ENCODE results near the gene ACSM4. TPM values are rescaled to one million over a fixed set of nuclear protein-coding genes. Genes with fewer than 3 reads are reported as not detected.

Gene ACSM4
- total and polyA plus RNA-seq, 2 experiments from 2014 or later = not detected

- Histone ChIP-seq H3K27ac (no peak overlapping the region), H3K79me2 (no peaks in the 10 kb centered on the region), H3K9me2 (replicated peaks; ENCODE audit: insufficient read depth) (no peaks in the 10 kb centered on the region), H3K27me3 (no peaks in the 10 kb centered on the region), H2AFZ (no peak overlapping the region), H4K20me1 (ENCODE audit: insufficient read depth, poor library complexity, severe bottlenecking) (no peaks in the 10 kb centered on the region), H3K4me2 (no peak overlapping the region), H3K9me3 (ENCODE audit: low read depth) (no peaks in the 10 kb centered on the region), H3K4me3 (no peak overlapping the region), H3K4me1 (ENCODE audit: insufficient read depth) (no peaks in the 10 kb centered on the region), H3K36me3 (replicated peaks; ENCODE audit: insufficient read depth, low read depth) (no peaks in the 10 kb centered on the region)
- TF ChIP-seq EZH2phosphoT487 (IDR thresholded peaks at IDR 0.05; ENCODE audit: low read depth, severe bottlenecking, unreplicated experiment) = no peak
- TF ChIP-seq EZH2 (IDR thresholded peaks at IDR 0.05; ENCODE audit: borderline replicate concordance) = no peak
- no peak for TF ChIP-seq CTCF (IDR thresholded peaks at IDR 0.05; ENCODE audit: poor library complexity)
- no peak for DNase-seq (ENCODE audit: low spot score)
- WGBS (ENCODE audit: low lambda C conversion rate, missing lambda C conversion rate) = 78% methylated on average over 1 of the region's 1 CpG
These were observed 8.3 kb upstream of the ACSM4 start for GRCh38 chr12:7295529-7295928.

- Histone ChIP-seq H3K4me1 (ENCODE audit: insufficient read depth) (no peaks in the 10 kb centered on the region), H3K27ac (no peak overlapping the region), H2AFZ (no peak overlapping the region), H3K4me2 (no peak overlapping the region), H3K4me3 (no peak overlapping the region), H3K9me2 (replicated peaks; ENCODE audit: insufficient read depth) (no peaks in the 10 kb centered on the region), H3K27me3 (no peaks in the 10 kb centered on the region), H3K36me3 (replicated peaks; ENCODE audit: insufficient read depth, low read depth) (no peaks in the 10 kb centered on the region), H3K9me3 (ENCODE audit: low read depth) (no peaks in the 10 kb centered on the region), H3K79me2 (no peaks in the 10 kb centered on the region), H4K20me1 (ENCODE audit: insufficient read depth, poor library complexity, severe bottlenecking) (no peaks in the 10 kb centered on the region)
- WGBS (ENCODE audit: low lambda C conversion rate, missing lambda C conversion rate) = 93% methylated on average over 2 of the region's 2 CpGs
- no peak for DNase-seq (ENCODE audit: low spot score)
- no peak for TF ChIP-seq EZH2phosphoT487 (IDR thresholded peaks at IDR 0.05; ENCODE audit: low read depth, severe bottlenecking, unreplicated experiment)
- TF ChIP-seq EZH2 (IDR thresholded peaks at IDR 0.05; ENCODE audit: borderline replicate concordance) = no peak
- TF ChIP-seq CTCF (IDR thresholded peaks at IDR 0.05; ENCODE audit: poor library complexity) = no peak
These were observed 6.0 kb upstream of the ACSM4 start for GRCh38 chr12:7297865-7298264.

GRCh38 chr12:7302266-7302986, 1.4 kb upstream of the ACSM4 start:
- no peaks in the 10 kb centered on the region for H3K9me3 ChIP-seq (ENCODE audit: low read depth)
- no peaks in the 10 kb centered on the region for H3K27me3 ChIP-seq
- DNase-seq (ENCODE audit: low spot score) = no peak
- H3K4me2 ChIP-seq = no peak overlapping the region
- no peak overlapping the region for H2AFZ ChIP-seq
- no peaks in the 10 kb centered on the region for H3K9me2 ChIP-seq (replicated peaks; ENCODE audit: insufficient read depth)
- H3K36me3 ChIP-seq (replicated peaks; ENCODE audit: insufficient read depth, low read depth) = no peaks in the 10 kb centered on the region
- 79% methylated on average over 5 of the region's 5 CpGs for WGBS (ENCODE audit: low lambda C conversion rate, missing lambda C conversion rate)
- no peak for TF ChIP-seq EZH2 (IDR thresholded peaks at IDR 0.05; ENCODE audit: borderline replicate concordance)
- H3K79me2 ChIP-seq = no peaks in the 10 kb centered on the region
- H3K4me3 ChIP-seq = no peak overlapping the region
- no peaks in the 10 kb centered on the region for H4K20me1 ChIP-seq (ENCODE audit: insufficient read depth, poor library complexity, severe bottlenecking)
- H3K4me1 ChIP-seq (ENCODE audit: insufficient read depth) = no peaks in the 10 kb centered on the region
- no peak overlapping the region for H3K27ac ChIP-seq

- Histone ChIP-seq H3K27me3 (no peaks in the 10 kb centered on the region), H2AFZ (no peak overlapping the region), H3K79me2 (no peaks in the 10 kb centered on the region), H3K4me1 (ENCODE audit: insufficient read depth) (no peaks in the 10 kb centered on the region), H3K27ac (no peak overlapping the region), H3K4me3 (no peak overlapping the region), H4K20me1 (ENCODE audit: insufficient read depth, poor library complexity, severe bottlenecking) (no peaks in the 10 kb centered on the region), H3K9me2 (replicated peaks; ENCODE audit: insufficient read depth) (no peaks in the 10 kb centered on the region), H3K4me2 (no peak overlapping the region), H3K36me3 (replicated peaks; ENCODE audit: insufficient read depth, low read depth) (no peaks in the 10 kb centered on the region), H3K9me3 (ENCODE audit: low read depth) (no peaks in the 10 kb centered on the region)
- 91% methylated on average over 2 of the region's 2 CpGs for WGBS (ENCODE audit: low lambda C conversion rate, missing lambda C conversion rate)
- DNase-seq (ENCODE audit: low spot score) = no peak
- TF ChIP-seq CTCF (IDR thresholded peaks at IDR 0.05; ENCODE audit: poor library complexity) = no peak
- TF ChIP-seq EZH2phosphoT487 (IDR thresholded peaks at IDR 0.05; ENCODE audit: low read depth, severe bottlenecking, unreplicated experiment) = no peak
- TF ChIP-seq EZH2 (IDR thresholded peaks at IDR 0.05; ENCODE audit: borderline replicate concordance) = no peak
These were observed 642 bp upstream of the ACSM4 start for GRCh38 chr12:7303230-7303629.

All from hepatocyte (in vitro differentiated cells).